HepG2 (cell line): Measurements from ENCODE around the gene TEDC2. TPM values are rescaled to one million over a fixed set of nuclear protein-coding genes. Genes with fewer than 3 reads are reported as not detected.
A peak's percentile ranks its signal among the peaks of the same experiment; 100 is the strongest.

Experiments used
- CCDC6 ChIP-seq: sonication (generic); formaldehyde crosslinking; IDR thresholded peaks from 2 replicates; pipeline ENCODE4 v1.8.1; 2022; ENCODE audit warnings: mild to moderate bottlenecking, missing genetic modification reagents, moderate library complexity
- ESRRA ChIP-seq: sonication (generic); formaldehyde crosslinking; IDR thresholded peaks from 2 replicates; pipeline ENCODE4 v1.5.1; 2020; ENCODE audit warnings: mild to moderate bottlenecking, low read depth, missing genetic modification reagents
- GTF2F1 ChIP-seq: fragments of 150-350 bp; IDR thresholded peaks from 2 replicates; pipeline ENCODE4 v1.6.1; 2014; ENCODE audit warnings: low read length
- LBX2 ChIP-seq: sonication (generic); formaldehyde crosslinking; IDR thresholded peaks from 2 replicates; pipeline ENCODE4 v1.5.0; 2020; ENCODE audit warnings: missing genetic modification reagents, mild to moderate bottlenecking, borderline replicate concordance
- NFYC ChIP-seq: IDR thresholded peaks from 2 replicates; pipeline ENCODE4 v1.6.1; 2016; ENCODE audit warnings: missing genetic modification reagents, missing compliant biosample characterization
- PLRG1 ChIP-seq: fragments of 450-650 bp; conservative IDR thresholded peaks from 2 replicates; pipeline ENCODE4 v1.6.1; 2016
- SNAI1 ChIP-seq: sonication (generic); formaldehyde crosslinking; IDR thresholded peaks from 2 replicates; pipeline ENCODE4 v1.5.0; 2020; ENCODE audit warnings: mild to moderate bottlenecking, missing genetic modification reagents, borderline replicate concordance
- SOX6 ChIP-seq, 2 experiments: fragments of 450-650 bp in 1 of 2; sonication (generic) in 1 of 2; formaldehyde crosslinking in 1 of 2; IDR thresholded peaks; 2 replicates each; pipeline versions ENCODE4 v1.4.0 to v1.6.1; 2017 to 2020; ENCODE audit warnings: antibody characterized with exemption in 1 of 2, mild to moderate bottlenecking in 1 of 2, missing genetic modification reagents in 1 of 2
- TARDBP ChIP-seq: sonication (generic); formaldehyde crosslinking; IDR thresholded peaks from 2 replicates; pipeline ENCODE4 v1.8.0; 2022; ENCODE audit warnings: mild to moderate bottlenecking, missing genetic modification reagents
- THAP11 ChIP-seq: IDR thresholded peaks from 2 replicates; pipeline ENCODE4 v1.6.1; 2016; ENCODE audit warnings: missing biosample characterization, missing genetic modification reagents
- YY1 ChIP-seq: IDR thresholded peaks from 2 replicates; pipeline ENCODE4 v1.6.1; 2011; ENCODE audit warnings: low read length, low read depth, moderate library complexity, mild to moderate bottlenecking; ENCODE audit not compliant: insufficient read depth, insufficient replicate concordance
- ZBTB33 ChIP-seq: sonication (generic); formaldehyde crosslinking; IDR thresholded peaks from 2 replicates; pipeline ENCODE4 v1.4.0; 2020; ENCODE audit warnings: missing genetic modification reagents
- ZC3H4 ChIP-seq: sonication (generic); formaldehyde crosslinking; IDR thresholded peaks from 2 replicates; pipeline ENCODE4 v1.4.0; 2020; ENCODE audit warnings: missing genetic modification reagents, borderline replicate concordance
- ZFX ChIP-seq: sonication (generic); formaldehyde crosslinking; IDR thresholded peaks from 2 replicates; pipeline ENCODE4 v1.4.0; 2020; ENCODE audit warnings: mild to moderate bottlenecking, low read depth, missing genetic modification reagents, moderate library complexity
- ZNF10 ChIP-seq: sonication (generic); formaldehyde crosslinking; IDR thresholded peaks from 2 replicates; pipeline ENCODE4 v1.4.0; 2020; ENCODE audit warnings: mild to moderate bottlenecking, low read depth, missing genetic modification reagents, borderline replicate concordance
- ZNF512 ChIP-seq: sonication (generic); formaldehyde crosslinking; IDR thresholded peaks from 2 replicates; pipeline ENCODE4 v1.4.0; 2020; ENCODE audit warnings: mild to moderate bottlenecking, missing genetic modification reagents
- ZNF614 ChIP-seq: IDR thresholded peaks from 2 replicates; pipeline ENCODE4 v1.6.1; 2018; ENCODE audit warnings: missing biosample characterization, missing genetic modification reagents, inconsistent platforms, borderline replicate concordance
- ZNF615 ChIP-seq: sonication (generic); formaldehyde crosslinking; IDR thresholded peaks from 2 replicates; pipeline ENCODE4 v1.5.0; 2020; ENCODE audit warnings: mild to moderate bottlenecking, missing genetic modification reagents, borderline replicate concordance
- polyA plus RNA-seq, 8 experiments: library from polyadenylated mRNA; depleted of rRNA in 3 of 8; stranded (reverse) in 7 of 8; unstranded in 1 of 8; fragments of >200 nt; fragmentation: Illumina TruSeq in 4 of 8; extraction: Trizol in 4 of 8; gene quantifications; 2 replicates each; pipeline versions ENCODE4 v1.2.1 to v1.2.3, GENCODE V29; 2011 to 2016; ENCODE audit warnings: low read depth in 4 of 8, missing spikeins in 1 of 8, mixed read lengths in 1 of 8; ENCODE audit not compliant: insufficient read depth in 1 of 8
- total RNA-seq, 5 experiments: library from RNA; depleted of rRNA; stranded (reverse); fragments of >200 nt; fragmentation: Illumina TruSeq; extraction: Trizol; gene quantifications; 2 replicates each; pipeline ENCODE4 v1.2.3, GENCODE V29; 2016; ENCODE audit warnings: low read depth in 1 of 5
- TF ChIP-seq, protein P1 (sequence below): IDR thresholded peaks from 2 replicates; pipeline ENCODE4 v1.6.1; 2016; ENCODE audit warnings: low read depth, control low read depth
- TF ChIP-seq, protein P2 (sequence below): sonication (generic); formaldehyde crosslinking; IDR thresholded peaks from 2 replicates; pipeline ENCODE4 v1.5.0; 2020; ENCODE audit warnings: missing genetic modification reagents
- TF ChIP-seq, protein P3 (sequence below): sonication (generic); formaldehyde crosslinking; conservative IDR thresholded peaks from 2 replicates; pipeline ENCODE4 v1.8.0; 2022; ENCODE audit warnings: missing genetic modification reagents

TEDC2 gene
- total and polyA plus RNA-seq, 2 of the 13 experiments (the other 11 are each of a cell fraction or from before 2014, with no cell fraction given), result 6.2 to 24.4 TPM

DNA sequence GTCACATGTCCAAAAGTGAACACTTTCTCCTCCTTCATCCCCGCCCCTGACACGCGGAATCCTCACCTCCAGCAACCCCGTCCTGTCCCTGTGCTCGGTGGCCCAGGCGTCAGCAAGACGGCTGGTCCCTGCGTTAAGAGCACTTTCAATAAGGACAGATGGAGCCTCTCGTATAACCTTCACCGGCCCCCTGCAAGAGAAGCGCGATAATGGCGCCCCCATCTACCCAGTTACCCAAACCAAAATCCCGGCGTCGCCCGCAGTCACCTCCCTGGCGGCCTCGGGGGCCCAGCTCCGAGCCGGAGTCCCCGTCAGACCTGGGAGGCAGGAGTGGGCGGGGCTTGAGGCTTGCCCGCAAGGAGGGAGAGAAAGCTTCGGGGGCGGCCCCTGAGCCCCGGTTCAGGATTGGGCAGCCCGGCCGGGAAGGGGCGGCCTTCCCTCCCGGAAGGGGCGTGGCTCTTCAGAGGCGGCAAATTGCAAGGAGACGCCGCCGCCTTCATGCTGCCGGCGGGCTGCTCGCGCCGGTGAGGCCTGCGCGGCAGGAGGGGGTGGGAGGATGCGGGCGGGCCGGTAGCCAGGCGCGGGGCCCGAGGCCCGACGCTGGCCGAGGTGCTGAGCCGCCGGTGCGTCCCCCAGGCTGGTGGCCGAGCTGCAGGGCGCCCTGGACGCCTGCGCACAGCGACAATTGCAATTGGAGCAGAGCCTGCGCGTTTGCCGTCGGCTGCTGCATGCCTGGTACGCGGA, at the start of gene TEDC2 (continued):
- peak; percentile 50 for TF ChIP-seq YY1
- TF ChIP-seq ZNF512 (CRISPR knock-in tag), result no peak
- TF ChIP-seq ZNF615 (CRISPR knock-in tag), result no peak
- TF ChIP-seq ZFX (CRISPR knock-in tag), result peak; percentile 81
- no peak for TF ChIP-seq ZC3H4 (CRISPR knock-in tag)
- TF ChIP-seq CCDC6 (CRISPR knock-in tag), result no peak
- TF ChIP-seq SOX6 (IDR thresholded peaks at IDR 0.05), result no peak
- TF ChIP-seq SOX6 (CRISPR knock-in tag; IDR thresholded peaks at IDR 0.05), result no peak
- TF ChIP-seq SNAI1 (CRISPR knock-in tag), result no peak
- no peak for TF ChIP-seq LBX2 (CRISPR knock-in tag)
- TF ChIP-seq THAP11 (CRISPR knock-in tag), result peak; percentile 67; the same call in 1 of the 2 replicates
- TF ChIP-seq, protein P1, sequence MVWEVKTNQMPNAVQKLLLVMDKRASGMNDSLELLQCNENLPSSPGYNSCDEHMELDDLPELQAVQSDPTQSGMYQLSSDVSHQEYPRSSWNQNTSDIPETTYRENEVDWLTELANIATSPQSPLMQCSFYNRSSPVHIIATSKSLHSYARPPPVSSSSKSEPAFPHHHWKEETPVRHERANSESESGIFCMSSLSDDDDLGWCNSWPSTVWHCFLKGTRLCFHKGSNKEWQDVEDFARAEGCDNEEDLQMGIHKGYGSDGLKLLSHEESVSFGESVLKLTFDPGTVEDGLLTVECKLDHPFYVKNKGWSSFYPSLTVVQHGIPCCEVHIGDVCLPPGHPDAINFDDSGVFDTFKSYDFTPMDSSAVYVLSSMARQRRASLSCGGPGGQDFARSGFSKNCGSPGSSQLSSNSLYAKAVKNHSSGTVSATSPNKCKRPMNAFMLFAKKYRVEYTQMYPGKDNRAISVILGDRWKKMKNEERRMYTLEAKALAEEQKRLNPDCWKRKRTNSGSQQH, result peak; percentile 67; the same call in 1 of the 2 replicates
- TF ChIP-seq, protein P2, sequence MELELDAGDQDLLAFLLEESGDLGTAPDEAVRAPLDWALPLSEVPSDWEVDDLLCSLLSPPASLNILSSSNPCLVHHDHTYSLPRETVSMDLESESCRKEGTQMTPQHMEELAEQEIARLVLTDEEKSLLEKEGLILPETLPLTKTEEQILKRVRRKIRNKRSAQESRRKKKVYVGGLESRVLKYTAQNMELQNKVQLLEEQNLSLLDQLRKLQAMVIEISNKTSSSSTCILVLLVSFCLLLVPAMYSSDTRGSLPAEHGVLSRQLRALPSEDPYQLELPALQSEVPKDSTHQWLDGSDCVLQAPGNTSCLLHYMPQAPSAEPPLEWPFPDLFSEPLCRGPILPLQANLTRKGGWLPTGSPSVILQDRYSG, result no peak
- TF ChIP-seq ZBTB33 (CRISPR knock-in tag), result no peak
- TF ChIP-seq ESRRA (CRISPR knock-in tag), result 0 out of 2 replicates have a peak, but pooled peaks have one; percentile 38
- no peak for TF ChIP-seq ZNF614 (CRISPR knock-in tag)
- TF ChIP-seq, protein P3, sequence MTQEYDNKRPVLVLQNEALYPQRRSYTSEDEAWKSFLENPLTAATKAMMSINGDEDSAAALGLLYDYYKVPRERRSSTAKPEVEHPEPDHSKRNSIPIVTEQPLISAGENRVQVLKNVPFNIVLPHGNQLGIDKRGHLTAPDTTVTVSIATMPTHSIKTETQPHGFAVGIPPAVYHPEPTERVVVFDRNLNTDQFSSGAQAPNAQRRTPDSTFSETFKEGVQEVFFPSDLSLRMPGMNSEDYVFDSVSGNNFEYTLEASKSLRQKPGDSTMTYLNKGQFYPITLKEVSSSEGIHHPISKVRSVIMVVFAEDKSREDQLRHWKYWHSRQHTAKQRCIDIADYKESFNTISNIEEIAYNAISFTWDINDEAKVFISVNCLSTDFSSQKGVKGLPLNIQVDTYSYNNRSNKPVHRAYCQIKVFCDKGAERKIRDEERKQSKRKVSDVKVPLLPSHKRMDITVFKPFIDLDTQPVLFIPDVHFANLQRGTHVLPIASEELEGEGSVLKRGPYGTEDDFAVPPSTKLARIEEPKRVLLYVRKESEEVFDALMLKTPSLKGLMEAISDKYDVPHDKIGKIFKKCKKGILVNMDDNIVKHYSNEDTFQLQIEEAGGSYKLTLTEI (CRISPR knock-in tag), result no peak
- peak; percentile 79 for TF ChIP-seq NFYC (CRISPR knock-in tag)
- TF ChIP-seq PLRG1, result no peak
- TF ChIP-seq ZNF10 (CRISPR knock-in tag), result no peak
- peak; percentile 43; the same call in 1 of the 2 replicates for TF ChIP-seq TARDBP (CRISPR knock-in tag)
- no peak for TF ChIP-seq GTF2F1
